ENCODE data around the gene CEACAM20.
"Not testable (repeated sequence)": the region's sequence is repeated elsewhere in the genome, so short reads cannot be mapped to it uniquely, and the experiment has no call there.

CEACAM20 gene

DNA sequence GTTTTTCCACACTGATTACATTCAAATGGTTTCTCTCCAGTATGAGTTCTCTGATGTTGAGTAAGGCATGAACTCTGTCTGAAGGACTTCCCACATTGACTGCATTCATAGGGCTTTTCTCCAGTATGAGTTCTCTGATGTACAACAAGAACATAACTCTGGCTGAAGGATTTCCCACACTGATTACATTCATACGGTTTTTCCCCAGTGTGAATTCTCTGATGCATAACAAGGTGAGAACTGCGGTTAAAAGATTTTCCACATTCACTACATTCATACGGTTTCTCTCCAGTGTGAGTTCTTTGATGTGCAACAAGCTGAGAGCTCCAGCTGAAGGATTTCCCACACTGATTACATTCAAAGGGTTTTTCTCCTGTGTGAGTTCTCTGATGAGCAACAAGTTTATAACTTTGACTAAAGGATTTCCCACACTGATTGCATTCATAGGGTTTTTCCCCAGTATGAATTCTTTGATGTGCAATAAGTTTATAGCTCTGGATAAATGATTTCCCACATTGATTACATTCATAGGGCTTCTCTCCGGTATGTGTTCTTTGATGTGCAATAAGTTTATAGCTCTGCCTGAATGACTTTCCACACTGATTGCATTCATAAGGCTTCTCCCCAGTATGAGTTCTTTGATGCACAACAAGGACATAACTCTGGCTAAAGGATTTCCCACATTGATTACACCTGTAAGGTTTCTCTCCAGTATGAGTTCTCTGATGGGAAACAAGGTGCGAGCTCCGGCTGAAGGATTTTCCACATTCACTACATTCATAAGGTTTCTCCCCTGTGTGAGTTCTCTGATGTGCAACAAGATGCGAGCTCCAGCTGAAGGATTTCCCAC, 52.7 kb downstream of the CEACAM20 start:
- no peak for DNase-seq (ENCODE audit: low read depth)

GRCh38 chr19:44468730-44469129, 60.7 kb downstream of the CEACAM20 start:
- DNase-seq (ENCODE audit: low read depth) = not testable (repeated sequence)

DNA sequence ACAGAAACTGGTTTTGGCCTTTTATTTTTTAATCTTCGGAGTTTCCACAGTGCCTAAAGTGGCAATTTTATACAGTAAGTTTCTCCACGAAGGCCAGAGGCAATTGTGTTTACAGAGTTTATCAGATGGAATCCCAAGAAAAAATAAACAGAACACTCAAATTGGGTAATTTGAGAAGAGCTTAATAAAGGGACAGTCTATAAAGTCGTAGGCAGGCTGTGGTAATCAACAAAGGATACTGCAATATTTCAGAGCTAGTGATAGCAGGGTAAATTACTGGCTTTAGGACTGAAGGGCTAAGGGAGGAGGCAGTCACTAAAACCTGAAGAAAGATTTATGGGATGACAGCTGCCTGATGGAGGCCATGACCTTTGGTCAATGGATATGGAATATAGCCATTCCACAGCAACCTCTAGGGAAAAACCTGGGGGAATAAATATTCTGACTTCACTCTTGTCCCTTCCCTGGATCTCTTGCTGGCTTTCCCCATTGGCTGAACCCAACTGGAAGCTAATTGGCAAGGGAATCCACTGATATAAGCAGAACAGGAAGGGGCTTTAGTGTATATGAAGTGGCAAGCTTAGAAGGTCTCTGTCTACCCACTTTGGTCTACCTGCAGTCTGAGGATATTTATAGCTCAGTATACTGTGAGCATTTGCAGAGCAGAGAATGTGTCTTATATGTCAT, 66.7 kb downstream of the CEACAM20 start:
- DNase-seq (ENCODE audit: low read depth) = not testable (repeated sequence)

Measured in non-pigmented ciliary epithelial cell (primary cell).